K562 (cell line): ENCODE measurements around the gene CACNA1S. TPM values are rescaled to one million over a fixed set of nuclear protein-coding genes. Genes with fewer than 3 reads are reported as not detected.
A peak's percentile ranks its signal among the peaks of the same experiment; 100 is the strongest.

Source experiments
- ATF1 ChIP-seq, 2 experiments: fragments of 450-650 bp in 1 of 2; IDR thresholded peaks; 2 replicates each; pipeline ENCODE4 v1.6.1; 2016; ENCODE audit warnings: missing compliant biosample characterization in 1 of 2, missing genetic modification characterization in 1 of 2
- MYC ChIP-seq, 2 experiments: fragments of 250-450 bp in 1 of 2; sonication (Bioruptor Pico) in 1 of 2; IDR thresholded peaks; 2 replicates each; pipeline versions ENCODE4 v1.5.1 to v1.6.1; 2012 to 2021; ENCODE audit warnings: low read depth in 2 of 2, borderline replicate concordance in 1 of 2, improper control_type of control experiment in 1 of 2, low read length in 1 of 2, mild to moderate bottlenecking in 1 of 2, moderate library complexity in 1 of 2
- SMARCA4 ChIP-seq: fragments of 450-650 bp; IDR thresholded peaks from 2 replicates; pipeline ENCODE4 v1.6.1; 2016
- SMC3 ChIP-seq: conservative IDR thresholded peaks from 2 replicates; pipeline ENCODE4 v1.6.1; 2011; ENCODE audit warnings: low read depth, low read length, improper control_type of control experiment; ENCODE audit not compliant: insufficient read depth
- SNIP1 ChIP-seq: fragments of 450-650 bp; IDR thresholded peaks from 2 replicates; pipeline ENCODE4 v1.7.1; 2017; ENCODE audit warnings: low read depth, mild to moderate bottlenecking
- ZNF239 ChIP-seq: fragments of 250-450 bp; sonication (Bioruptor Pico); IDR thresholded peaks from 2 replicates; pipeline ENCODE4 v1.4.0; 2020; ENCODE audit warnings: mild to moderate bottlenecking
- ZNF445 ChIP-seq: fragments of 250-450 bp; sonication (Bioruptor Pico); IDR thresholded peaks from 2 replicates; pipeline ENCODE4 v1.4.0; 2020; ENCODE audit warnings: low read depth, mild to moderate bottlenecking, moderate library complexity
- ZNF780A ChIP-seq: fragments of 250-450 bp; sonication (Bioruptor Pico); IDR thresholded peaks from 2 replicates; pipeline ENCODE4 v1.5.0; 2021; ENCODE audit warnings: mild to moderate bottlenecking
- polyA plus RNA-seq, 8 experiments: library from polyadenylated mRNA; depleted of rRNA in 4 of 8; stranded (reverse) in 5 of 8; unstranded in 3 of 8; fragments of >200 nt; fragmentation: Nextera tagmentation in 2 of 8; fragmentation: Illumina TruSeq in 1 of 8; extraction: Ambion mirVana in 2 of 8; extraction: Trizol in 1 of 8; gene quantifications; 2 replicates each; pipeline versions ENCODE4 v1.2.1 to v1.2.3, GENCODE V29; 2011 to 2014; ENCODE audit warnings: inconsistent platforms in 1 of 8, missing spikeins in 1 of 8
- total RNA-seq, 7 experiments: library from RNA; depleted of rRNA in 6 of 7; stranded (reverse); fragments of >200 nt in 6 of 7; fragmentation: Illumina TruSeq in 2 of 7; extraction: Trizol in 2 of 7; gene quantifications; 2 replicates each; pipeline versions ENCODE4 v1.2.1 to v1.2.3, GENCODE V29; 2011 to 2021; ENCODE audit warnings: low replicate concordance in 1 of 7
- TF ChIP-seq, protein P1 (sequence below): fragments of 450-650 bp; IDR thresholded peaks from 2 replicates; pipeline ENCODE4 v1.6.1; 2016; ENCODE audit warnings: mild to moderate bottlenecking, moderate library complexity
- TF ChIP-seq, protein P2 (sequence below): sonication (generic); formaldehyde crosslinking; IDR thresholded peaks from 2 replicates; pipeline ENCODE4 v1.8.0; 2022; ENCODE audit warnings: mild to moderate bottlenecking, low read depth, missing genetic modification reagents

Gene CACNA1S
- total and polyA plus RNA-seq, 9 of the 15 experiments (the other 6 are each of a cell fraction or from before 2014, with no cell fraction given) = not detected

DNA sequence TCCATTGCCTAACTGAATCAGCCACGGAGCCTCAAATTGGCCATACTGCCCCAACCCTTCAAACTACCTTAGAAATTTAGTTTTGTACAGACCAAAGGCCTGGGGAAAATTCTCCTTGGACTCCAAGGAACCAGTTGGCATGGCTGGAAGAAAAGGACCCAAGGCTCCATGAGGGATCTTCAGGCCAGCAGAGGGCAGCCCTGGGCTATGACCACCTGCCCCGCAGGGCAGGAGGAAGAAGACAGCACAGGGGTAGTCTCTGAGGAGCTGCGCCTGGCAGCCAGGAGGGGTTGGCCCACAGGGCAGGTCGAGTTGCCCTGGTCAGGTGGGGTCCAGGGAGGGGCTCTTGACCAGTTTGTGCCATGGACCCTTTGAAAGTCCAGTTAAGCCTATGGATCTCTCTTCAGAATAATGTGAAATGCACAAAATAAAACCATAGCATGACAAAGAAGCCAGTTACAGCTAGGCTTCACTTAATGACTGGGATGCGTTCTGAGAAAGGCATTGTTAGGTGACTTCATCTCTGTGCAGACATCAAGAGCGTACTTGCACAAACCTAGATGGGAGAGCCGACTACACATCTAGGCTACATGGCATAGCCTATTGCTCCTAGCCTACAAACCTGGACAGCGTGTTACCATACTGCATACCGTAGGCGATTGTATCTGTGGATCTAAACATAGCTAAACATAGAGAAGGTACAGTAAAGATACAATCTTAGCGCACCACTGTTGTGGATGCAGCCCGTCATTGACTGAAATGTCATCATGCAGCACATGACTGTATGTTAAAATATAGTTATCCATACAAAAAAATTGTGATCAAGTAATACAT is 26.1 kb downstream of the CACNA1S start (continued):
- no peak for TF ChIP-seq ZNF780A (CRISPR knock-in tag)
- TF ChIP-seq MYC (IDR thresholded peaks at IDR 0.05; ENCODE audit: low read depth, low read length) = peak; percentile 47; the same call in 1 of the 2 replicates
- TF ChIP-seq MYC (CRISPR knock-in tag; IDR thresholded peaks at IDR 0.05; ENCODE audit: borderline replicate concordance, low read depth) = no peak
- peak; percentile 84 for TF ChIP-seq SMC3
- TF ChIP-seq ATF1 (CRISPR knock-in tag; IDR thresholded peaks at IDR 0.05) = no peak
- no peak for TF ChIP-seq ATF1 (tag; IDR thresholded peaks at IDR 0.05)
- no peak for TF ChIP-seq ZNF239
- TF ChIP-seq, protein P1, sequence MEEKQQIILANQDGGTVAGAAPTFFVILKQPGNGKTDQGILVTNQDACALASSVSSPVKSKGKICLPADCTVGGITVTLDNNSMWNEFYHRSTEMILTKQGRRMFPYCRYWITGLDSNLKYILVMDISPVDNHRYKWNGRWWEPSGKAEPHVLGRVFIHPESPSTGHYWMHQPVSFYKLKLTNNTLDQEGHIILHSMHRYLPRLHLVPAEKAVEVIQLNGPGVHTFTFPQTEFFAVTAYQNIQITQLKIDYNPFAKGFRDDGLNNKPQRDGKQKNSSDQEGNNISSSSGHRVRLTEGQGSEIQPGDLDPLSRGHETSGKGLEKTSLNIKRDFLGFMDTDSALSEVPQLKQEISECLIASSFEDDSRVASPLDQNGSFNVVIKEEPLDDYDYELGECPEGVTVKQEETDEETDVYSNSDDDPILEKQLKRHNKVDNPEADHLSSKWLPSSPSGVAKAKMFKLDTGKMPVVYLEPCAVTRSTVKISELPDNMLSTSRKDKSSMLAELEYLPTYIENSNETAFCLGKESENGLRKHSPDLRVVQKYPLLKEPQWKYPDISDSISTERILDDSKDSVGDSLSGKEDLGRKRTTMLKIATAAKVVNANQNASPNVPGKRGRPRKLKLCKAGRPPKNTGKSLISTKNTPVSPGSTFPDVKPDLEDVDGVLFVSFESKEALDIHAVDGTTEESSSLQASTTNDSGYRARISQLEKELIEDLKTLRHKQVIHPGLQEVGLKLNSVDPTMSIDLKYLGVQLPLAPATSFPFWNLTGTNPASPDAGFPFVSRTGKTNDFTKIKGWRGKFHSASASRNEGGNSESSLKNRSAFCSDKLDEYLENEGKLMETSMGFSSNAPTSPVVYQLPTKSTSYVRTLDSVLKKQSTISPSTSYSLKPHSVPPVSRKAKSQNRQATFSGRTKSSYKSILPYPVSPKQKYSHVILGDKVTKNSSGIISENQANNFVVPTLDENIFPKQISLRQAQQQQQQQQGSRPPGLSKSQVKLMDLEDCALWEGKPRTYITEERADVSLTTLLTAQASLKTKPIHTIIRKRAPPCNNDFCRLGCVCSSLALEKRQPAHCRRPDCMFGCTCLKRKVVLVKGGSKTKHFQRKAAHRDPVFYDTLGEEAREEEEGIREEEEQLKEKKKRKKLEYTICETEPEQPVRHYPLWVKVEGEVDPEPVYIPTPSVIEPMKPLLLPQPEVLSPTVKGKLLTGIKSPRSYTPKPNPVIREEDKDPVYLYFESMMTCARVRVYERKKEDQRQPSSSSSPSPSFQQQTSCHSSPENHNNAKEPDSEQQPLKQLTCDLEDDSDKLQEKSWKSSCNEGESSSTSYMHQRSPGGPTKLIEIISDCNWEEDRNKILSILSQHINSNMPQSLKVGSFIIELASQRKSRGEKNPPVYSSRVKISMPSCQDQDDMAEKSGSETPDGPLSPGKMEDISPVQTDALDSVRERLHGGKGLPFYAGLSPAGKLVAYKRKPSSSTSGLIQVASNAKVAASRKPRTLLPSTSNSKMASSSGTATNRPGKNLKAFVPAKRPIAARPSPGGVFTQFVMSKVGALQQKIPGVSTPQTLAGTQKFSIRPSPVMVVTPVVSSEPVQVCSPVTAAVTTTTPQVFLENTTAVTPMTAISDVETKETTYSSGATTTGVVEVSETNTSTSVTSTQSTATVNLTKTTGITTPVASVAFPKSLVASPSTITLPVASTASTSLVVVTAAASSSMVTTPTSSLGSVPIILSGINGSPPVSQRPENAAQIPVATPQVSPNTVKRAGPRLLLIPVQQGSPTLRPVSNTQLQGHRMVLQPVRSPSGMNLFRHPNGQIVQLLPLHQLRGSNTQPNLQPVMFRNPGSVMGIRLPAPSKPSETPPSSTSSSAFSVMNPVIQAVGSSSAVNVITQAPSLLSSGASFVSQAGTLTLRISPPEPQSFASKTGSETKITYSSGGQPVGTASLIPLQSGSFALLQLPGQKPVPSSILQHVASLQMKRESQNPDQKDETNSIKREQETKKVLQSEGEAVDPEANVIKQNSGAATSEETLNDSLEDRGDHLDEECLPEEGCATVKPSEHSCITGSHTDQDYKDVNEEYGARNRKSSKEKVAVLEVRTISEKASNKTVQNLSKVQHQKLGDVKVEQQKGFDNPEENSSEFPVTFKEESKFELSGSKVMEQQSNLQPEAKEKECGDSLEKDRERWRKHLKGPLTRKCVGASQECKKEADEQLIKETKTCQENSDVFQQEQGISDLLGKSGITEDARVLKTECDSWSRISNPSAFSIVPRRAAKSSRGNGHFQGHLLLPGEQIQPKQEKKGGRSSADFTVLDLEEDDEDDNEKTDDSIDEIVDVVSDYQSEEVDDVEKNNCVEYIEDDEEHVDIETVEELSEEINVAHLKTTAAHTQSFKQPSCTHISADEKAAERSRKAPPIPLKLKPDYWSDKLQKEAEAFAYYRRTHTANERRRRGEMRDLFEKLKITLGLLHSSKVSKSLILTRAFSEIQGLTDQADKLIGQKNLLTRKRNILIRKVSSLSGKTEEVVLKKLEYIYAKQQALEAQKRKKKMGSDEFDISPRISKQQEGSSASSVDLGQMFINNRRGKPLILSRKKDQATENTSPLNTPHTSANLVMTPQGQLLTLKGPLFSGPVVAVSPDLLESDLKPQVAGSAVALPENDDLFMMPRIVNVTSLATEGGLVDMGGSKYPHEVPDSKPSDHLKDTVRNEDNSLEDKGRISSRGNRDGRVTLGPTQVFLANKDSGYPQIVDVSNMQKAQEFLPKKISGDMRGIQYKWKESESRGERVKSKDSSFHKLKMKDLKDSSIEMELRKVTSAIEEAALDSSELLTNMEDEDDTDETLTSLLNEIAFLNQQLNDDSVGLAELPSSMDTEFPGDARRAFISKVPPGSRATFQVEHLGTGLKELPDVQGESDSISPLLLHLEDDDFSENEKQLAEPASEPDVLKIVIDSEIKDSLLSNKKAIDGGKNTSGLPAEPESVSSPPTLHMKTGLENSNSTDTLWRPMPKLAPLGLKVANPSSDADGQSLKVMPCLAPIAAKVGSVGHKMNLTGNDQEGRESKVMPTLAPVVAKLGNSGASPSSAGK = no peak
- TF ChIP-seq, protein P2, sequence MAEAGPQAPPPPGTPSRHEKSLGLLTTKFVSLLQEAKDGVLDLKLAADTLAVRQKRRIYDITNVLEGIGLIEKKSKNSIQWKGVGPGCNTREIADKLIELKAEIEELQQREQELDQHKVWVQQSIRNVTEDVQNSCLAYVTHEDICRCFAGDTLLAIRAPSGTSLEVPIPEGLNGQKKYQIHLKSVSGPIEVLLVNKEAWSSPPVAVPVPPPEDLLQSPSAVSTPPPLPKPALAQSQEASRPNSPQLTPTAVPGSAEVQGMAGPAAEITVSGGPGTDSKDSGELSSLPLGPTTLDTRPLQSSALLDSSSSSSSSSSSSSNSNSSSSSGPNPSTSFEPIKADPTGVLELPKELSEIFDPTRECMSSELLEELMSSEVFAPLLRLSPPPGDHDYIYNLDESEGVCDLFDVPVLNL (CRISPR knock-in tag) = no peak
- TF ChIP-seq SNIP1 = no peak
- TF ChIP-seq SMARCA4 = no peak
- no peak for TF ChIP-seq ZNF445 (CRISPR knock-in tag)
